K562 (cell line): ENCODE measurements around the gene MTPN. TPM values are rescaled to one million over a fixed set of nuclear protein-coding genes. Genes with fewer than 3 reads are reported as not detected.

Source experiments
- ELF2 ChIP-seq: fragments of 250-450 bp; sonication (Bioruptor Pico); IDR thresholded peaks from 2 replicates; pipeline ENCODE4 v1.5.0; 2021; ENCODE audit warnings: mild to moderate bottlenecking
- GATA2 ChIP-seq: sonication (generic); formaldehyde crosslinking; IDR thresholded peaks from 2 replicates; pipeline ENCODE4 v1.4.0; 2020; ENCODE audit warnings: mild to moderate bottlenecking, missing genetic modification reagents
- PYGO2 ChIP-seq: fragments of 450-650 bp; IDR thresholded peaks from 2 replicates; pipeline ENCODE4 v1.6.1; 2016; ENCODE audit warnings: mild to moderate bottlenecking, missing genetic modification characterization, moderate library complexity, missing compliant biosample characterization
- RCOR1 ChIP-seq, 2 experiments: IDR thresholded peaks; 2 replicates each; pipeline ENCODE4 v1.6.1; 2012; ENCODE audit warnings: low read depth in 2 of 2, low read length in 2 of 2, borderline replicate concordance in 1 of 2, improper control_type of control experiment in 1 of 2
- polyA plus RNA-seq, 8 experiments: library from polyadenylated mRNA; depleted of rRNA in 4 of 8; stranded (reverse) in 5 of 8; unstranded in 3 of 8; fragments of >200 nt; fragmentation: Nextera tagmentation in 2 of 8; fragmentation: Illumina TruSeq in 1 of 8; extraction: Ambion mirVana in 2 of 8; extraction: Trizol in 1 of 8; gene quantifications; 2 replicates each; pipeline versions ENCODE4 v1.2.1 to v1.2.3, GENCODE V29; 2011 to 2014; ENCODE audit warnings: inconsistent platforms in 1 of 8, missing spikeins in 1 of 8
- total RNA-seq, 7 experiments: library from RNA; depleted of rRNA in 6 of 7; stranded (reverse); fragments of >200 nt in 6 of 7; fragmentation: Illumina TruSeq in 2 of 7; extraction: Trizol in 2 of 7; gene quantifications; 2 replicates each; pipeline versions ENCODE4 v1.2.1 to v1.2.3, GENCODE V29; 2011 to 2021; ENCODE audit warnings: low replicate concordance in 1 of 7
- TF ChIP-seq, protein P1 (sequence below), 2 experiments: fragments of 450-650 bp in 1 of 2; sonication (generic) in 1 of 2; formaldehyde crosslinking in 1 of 2; IDR thresholded peaks; 2 replicates each; pipeline versions ENCODE4 v1.7.1 to v1.9.0; 2016 to 2022; ENCODE audit warnings: inconsistent platforms in 1 of 2, mild to moderate bottlenecking in 1 of 2, missing genetic modification reagents in 1 of 2

The MTPN gene
- total and polyA plus RNA-seq, 9 of the 15 experiments (the other 6 are each of a cell fraction or from before 2014, with no cell fraction given): 68.5 to 261 (median 156) TPM

DNA sequence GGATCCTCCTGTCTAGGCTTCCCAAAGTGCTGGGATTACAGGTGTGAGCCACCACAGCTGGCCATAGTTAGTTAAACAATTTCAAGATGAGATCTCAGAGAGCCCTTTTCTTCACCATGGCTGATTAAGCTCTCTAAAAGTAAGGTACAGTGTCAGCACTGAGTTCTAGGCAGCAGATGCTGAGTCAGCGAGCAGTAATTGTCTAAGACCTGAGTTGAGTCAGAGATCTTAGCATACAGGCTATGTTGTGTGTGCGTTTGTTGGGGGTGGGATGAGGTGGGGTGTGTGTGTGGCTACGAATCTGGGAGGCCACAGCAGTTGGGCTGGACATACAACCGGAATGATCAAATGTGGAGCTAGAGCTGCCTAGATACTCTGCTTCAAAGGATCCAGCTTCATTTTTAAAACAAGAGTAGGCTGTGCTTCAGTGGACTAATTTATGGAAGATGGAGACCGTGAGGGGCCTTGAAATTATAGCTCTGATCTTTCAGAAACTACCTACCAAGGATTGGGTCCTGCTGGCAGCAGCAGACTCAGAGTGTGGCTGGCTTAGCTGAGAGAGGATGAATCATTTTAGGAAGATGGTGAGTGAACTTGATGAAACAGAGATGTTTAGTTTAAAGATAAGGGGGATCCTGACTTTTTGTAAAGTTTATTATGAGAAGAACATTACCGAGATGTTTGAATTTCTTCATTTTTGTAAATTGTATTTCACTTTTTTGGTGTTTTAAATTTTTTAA lies 17.5 kb upstream of the MTPN start (continued):
- TF ChIP-seq, protein P1, sequence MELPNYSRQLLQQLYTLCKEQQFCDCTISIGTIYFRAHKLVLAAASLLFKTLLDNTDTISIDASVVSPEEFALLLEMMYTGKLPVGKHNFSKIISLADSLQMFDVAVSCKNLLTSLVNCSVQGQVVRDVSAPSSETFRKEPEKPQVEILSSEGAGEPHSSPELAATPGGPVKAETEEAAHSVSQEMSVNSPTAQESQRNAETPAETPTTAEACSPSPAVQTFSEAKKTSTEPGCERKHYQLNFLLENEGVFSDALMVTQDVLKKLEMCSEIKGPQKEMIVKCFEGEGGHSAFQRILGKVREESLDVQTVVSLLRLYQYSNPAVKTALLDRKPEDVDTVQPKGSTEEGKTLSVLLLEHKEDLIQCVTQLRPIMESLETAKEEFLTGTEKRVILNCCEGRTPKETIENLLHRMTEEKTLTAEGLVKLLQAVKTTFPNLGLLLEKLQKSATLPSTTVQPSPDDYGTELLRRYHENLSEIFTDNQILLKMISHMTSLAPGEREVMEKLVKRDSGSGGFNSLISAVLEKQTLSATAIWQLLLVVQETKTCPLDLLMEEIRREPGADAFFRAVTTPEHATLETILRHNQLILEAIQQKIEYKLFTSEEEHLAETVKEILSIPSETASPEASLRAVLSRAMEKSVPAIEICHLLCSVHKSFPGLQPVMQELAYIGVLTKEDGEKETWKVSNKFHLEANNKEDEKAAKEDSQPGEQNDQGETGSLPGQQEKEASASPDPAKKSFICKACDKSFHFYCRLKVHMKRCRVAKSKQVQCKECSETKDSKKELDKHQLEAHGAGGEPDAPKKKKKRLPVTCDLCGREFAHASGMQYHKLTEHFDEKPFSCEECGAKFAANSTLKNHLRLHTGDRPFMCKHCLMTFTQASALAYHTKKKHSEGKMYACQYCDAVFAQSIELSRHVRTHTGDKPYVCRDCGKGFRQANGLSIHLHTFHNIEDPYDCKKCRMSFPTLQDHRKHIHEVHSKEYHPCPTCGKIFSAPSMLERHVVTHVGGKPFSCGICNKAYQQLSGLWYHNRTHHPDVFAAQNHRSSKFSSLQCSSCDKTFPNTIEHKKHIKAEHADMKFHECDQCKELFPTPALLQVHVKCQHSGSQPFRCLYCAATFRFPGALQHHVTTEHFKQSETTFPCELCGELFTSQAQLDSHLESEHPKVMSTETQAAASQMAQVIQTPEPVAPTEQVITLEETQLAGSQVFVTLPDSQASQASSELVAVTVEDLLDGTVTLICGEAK (IDR thresholded peaks at IDR 0.05): no peak
- TF ChIP-seq, protein P1 (CRISPR knock-in tag; IDR thresholded peaks at IDR 0.05): no peak
- TF ChIP-seq PYGO2: no peak
- TF ChIP-seq ELF2: no peak
- peak in 1 of 2 experiments; percentile 4; a peak in 1 of 4 replicates for TF ChIP-seq RCOR1 (IDR thresholded peaks at IDR 0.05; ENCODE audit: borderline replicate concordance in 1 of 2, low read depth in 2 of 2, low read length in 2 of 2)
- 0 out of 2 replicates have a peak, but pooled peaks have one; percentile 12 for TF ChIP-seq GATA2 (CRISPR knock-in tag)
